K562 (cell line): Measurements from ENCODE around the gene DDIT3. TPM values are rescaled to one million over a fixed set of nuclear protein-coding genes. Genes with fewer than 3 reads are reported as not detected.

Source experiments
- AFF4 ChIP-seq: sonication (generic); formaldehyde crosslinking; IDR thresholded peaks from 2 replicates; pipeline ENCODE4 v1.8.0; 2023; ENCODE audit warnings: mild to moderate bottlenecking, missing genetic modification reagents
- ARHGAP35 ChIP-seq: fragments of 450-650 bp; IDR thresholded peaks from 2 replicates; pipeline ENCODE4 v1.6.1; 2018; ENCODE audit not compliant: partially characterized antibody
- BRCA1 ChIP-seq, 2 experiments: fragments of 450-650 bp in 1 of 2; sonication (generic) in 1 of 2; formaldehyde crosslinking in 1 of 2; IDR thresholded peaks; 2 replicates each; pipeline versions ENCODE4 v1.5.0 to v1.6.1; 2017 to 2020; ENCODE audit warnings: mild to moderate bottlenecking in 1 of 2, missing genetic modification reagents in 1 of 2
- CBX8 ChIP-seq: fragments of 200-600 bp; sonication (generic); IDR thresholded peaks from 2 replicates; pipeline ENCODE4 v1.6.1; 2012; ENCODE audit warnings: borderline replicate concordance, mixed run types, low read depth, mild to moderate bottlenecking, moderate library complexity, mixed read lengths, low read length, control low read depth, inconsistent platforms; ENCODE audit not compliant: poor library complexity, severe bottlenecking; ENCODE audit errors: extremely low read depth
- ESRRB ChIP-seq: fragments of 250-450 bp; sonication (Bioruptor Pico); IDR thresholded peaks from 2 replicates; pipeline ENCODE4 v1.5.0; 2020; ENCODE audit warnings: mild to moderate bottlenecking, moderate library complexity, borderline replicate concordance
- FOXA3 ChIP-seq, 2 experiments: fragments of 450-650 bp in 1 of 2; sonication (generic) in 1 of 2; formaldehyde crosslinking; IDR thresholded peaks in 1 of 2; conservative IDR thresholded peaks in 1 of 2; 2 replicates each; pipeline versions ENCODE4 v1.4.0 to v1.8.0; 2020 to 2022; ENCODE audit warnings: mild to moderate bottlenecking in 2 of 2, missing genetic modification reagents in 1 of 2
- HMG20A ChIP-seq: fragments of 450-650 bp; formaldehyde crosslinking; conservative IDR thresholded peaks from 2 replicates; pipeline ENCODE4 v1.4.0; 2020; ENCODE audit warnings: mild to moderate bottlenecking, mixed read lengths
- LEF1 ChIP-seq: fragments of 450-650 bp; IDR thresholded peaks from 2 replicates; pipeline ENCODE4 v1.6.1; 2016; ENCODE audit warnings: mild to moderate bottlenecking
- NFXL1 ChIP-seq: fragments of 450-650 bp; formaldehyde crosslinking; IDR thresholded peaks from 2 replicates; pipeline ENCODE4 v1.4.0; 2021; ENCODE audit warnings: mild to moderate bottlenecking
- POLR2A ChIP-seq: fragments of 450-650 bp; conservative IDR thresholded peaks from 2 replicates; pipeline ENCODE4 v1.6.1; 2016
- POLR2AphosphoS5 ChIP-seq: IDR thresholded peaks from 2 replicates; pipeline ENCODE4 v1.6.1; 2011; ENCODE audit warnings: mild to moderate bottlenecking, low read depth, low read length, moderate library complexity; ENCODE audit not compliant: control insufficient read depth, insufficient read depth
- POLR2G ChIP-seq: fragments of 200-400 bp; formaldehyde crosslinking; IDR thresholded peaks from 2 replicates; pipeline ENCODE4 v1.6.1; 2017; ENCODE audit warnings: low read depth, mild to moderate bottlenecking, antibody characterized with exemption, low read length, moderate library complexity
- SIN3A ChIP-seq, 2 experiments: fragments of 150-350 bp in 1 of 2; IDR thresholded peaks; 2 replicates each; pipeline ENCODE4 v1.6.1; 2011 to 2016; ENCODE audit warnings: borderline replicate concordance in 2 of 2, low read depth in 2 of 2, low read length in 2 of 2, mild to moderate bottlenecking in 2 of 2, moderate library complexity in 2 of 2; ENCODE audit not compliant: control insufficient read depth in 1 of 2
- SMAD2 ChIP-seq: fragments of 150-350 bp; IDR thresholded peaks from 2 replicates; pipeline ENCODE4 v1.6.1; 2014; ENCODE audit warnings: low read depth, mild to moderate bottlenecking, low read length
- SOX6 ChIP-seq: fragments of 450-650 bp; IDR thresholded peaks from 2 replicates; pipeline ENCODE4 v1.6.1; 2014; ENCODE audit warnings: mild to moderate bottlenecking
- THRAP3 ChIP-seq: fragments of 450-650 bp; IDR thresholded peaks from 2 replicates; pipeline ENCODE4 v1.6.1; 2016; ENCODE audit warnings: mild to moderate bottlenecking, inconsistent platforms, borderline replicate concordance
- ZFP1 ChIP-seq: fragments of 450-650 bp; formaldehyde crosslinking; IDR thresholded peaks from 2 replicates; pipeline ENCODE4 v1.4.0; 2020; ENCODE audit warnings: mild to moderate bottlenecking, mixed read lengths
- ZNF75A ChIP-seq: fragments of 450-650 bp; formaldehyde crosslinking; IDR thresholded peaks from 2 replicates; pipeline ENCODE4 v1.4.0; 2020; ENCODE audit warnings: mild to moderate bottlenecking
- polyA plus RNA-seq, 8 experiments: library from polyadenylated mRNA; depleted of rRNA in 4 of 8; stranded (reverse) in 5 of 8; unstranded in 3 of 8; fragments of >200 nt; fragmentation: Nextera tagmentation in 2 of 8; fragmentation: Illumina TruSeq in 1 of 8; extraction: Ambion mirVana in 2 of 8; extraction: Trizol in 1 of 8; gene quantifications; 2 replicates each; pipeline versions ENCODE4 v1.2.1 to v1.2.3, GENCODE V29; 2011 to 2014; ENCODE audit warnings: inconsistent platforms in 1 of 8, missing spikeins in 1 of 8
- total RNA-seq, 7 experiments: library from RNA; depleted of rRNA in 6 of 7; stranded (reverse); fragments of >200 nt in 6 of 7; fragmentation: Illumina TruSeq in 2 of 7; extraction: Trizol in 2 of 7; gene quantifications; 2 replicates each; pipeline versions ENCODE4 v1.2.1 to v1.2.3, GENCODE V29; 2011 to 2021; ENCODE audit warnings: low replicate concordance in 1 of 7
- TF ChIP-seq, protein P1 (sequence below): fragments of 450-650 bp; formaldehyde crosslinking; IDR thresholded peaks from 2 replicates; pipeline ENCODE4 v1.4.0; 2022; ENCODE audit warnings: missing genetic modification characterization
- TF ChIP-seq, protein P2 (sequence below): fragments of 450-650 bp; formaldehyde crosslinking; conservative IDR thresholded peaks from 2 replicates; pipeline ENCODE4 v1.4.0; 2022; ENCODE audit warnings: mild to moderate bottlenecking, missing genetic modification characterization

DDIT3 gene
- total and polyA plus RNA-seq, 9 of the 15 experiments (the other 6 are each of a cell fraction or from before 2014, with no cell fraction given): 59.1 to 272 (median 89.9) TPM

DNA sequence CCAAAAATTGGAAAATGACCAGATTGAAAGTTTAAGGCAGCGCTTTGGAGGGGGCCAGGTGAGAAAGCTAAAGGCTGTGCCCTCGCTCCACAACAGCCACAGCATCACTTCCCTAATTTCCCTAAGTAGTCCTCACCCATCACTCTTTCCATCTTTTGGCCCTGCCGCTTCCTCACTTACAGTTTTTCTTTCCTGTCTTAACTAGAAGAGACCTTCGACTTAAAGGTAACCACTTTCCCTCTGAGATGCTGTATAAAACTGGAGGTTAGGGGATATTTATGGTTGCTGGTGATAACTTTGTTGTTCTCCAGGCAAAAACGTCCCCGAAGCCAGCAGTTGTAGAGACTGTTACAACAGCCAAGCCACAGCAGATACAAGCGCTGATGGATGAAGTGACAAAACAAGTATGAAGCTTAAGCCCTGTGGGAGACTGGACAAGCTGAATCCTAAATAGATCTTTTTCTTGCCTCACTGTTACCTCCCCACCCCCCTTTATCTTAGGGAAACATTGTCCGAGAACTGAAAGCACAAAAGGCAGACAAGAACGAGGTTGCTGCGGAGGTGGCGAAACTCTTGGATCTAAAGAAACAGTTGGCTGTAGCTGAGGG is 4.3 kb downstream of the DDIT3 start (continued):
- TF ChIP-seq HMG20A (CRISPR knock-in tag): 0 out of 2 replicates have a peak, but pooled peaks have one; percentile 17
- peak; percentile 63 for TF ChIP-seq ARHGAP35
- peak; percentile 59; the same call in 1 of the 2 replicates for TF ChIP-seq ZNF75A
- TF ChIP-seq THRAP3: peak; percentile 86; the same call in 1 of the 2 replicates
- TF ChIP-seq, protein P1, sequence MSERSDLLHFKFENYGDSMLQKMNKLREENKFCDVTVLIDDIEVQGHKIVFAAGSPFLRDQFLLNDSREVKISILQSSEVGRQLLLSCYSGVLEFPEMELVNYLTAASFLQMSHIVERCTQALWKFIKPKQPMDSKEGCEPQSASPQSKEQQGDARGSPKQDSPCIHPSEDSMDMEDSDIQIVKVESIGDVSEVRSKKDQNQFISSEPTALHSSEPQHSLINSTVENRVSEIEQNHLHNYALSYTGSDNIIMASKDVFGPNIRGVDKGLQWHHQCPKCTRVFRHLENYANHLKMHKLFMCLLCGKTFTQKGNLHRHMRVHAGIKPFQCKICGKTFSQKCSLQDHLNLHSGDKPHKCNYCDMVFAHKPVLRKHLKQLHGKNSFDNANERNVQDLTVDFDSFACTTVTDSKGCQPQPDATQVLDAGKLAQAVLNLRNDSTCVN: peak; percentile 91
- peak; percentile 78 for TF ChIP-seq POLR2A
- TF ChIP-seq FOXA3 (CRISPR knock-in tag; conservative IDR thresholded peaks at IDR 0.05 in 1 of 2, IDR thresholded peaks at IDR 0.05 in 1 of 2): 0 out of 4 replicates have a peak, but pooled peaks of 1 of the 2 experiments have one; percentile 23
- TF ChIP-seq BRCA1 (IDR thresholded peaks at IDR 0.05): no peak
- no peak for TF ChIP-seq BRCA1 (CRISPR knock-in tag; IDR thresholded peaks at IDR 0.05)
- TF ChIP-seq POLR2AphosphoS5: peak; percentile 15
- TF ChIP-seq SMAD2: no peak
- TF ChIP-seq CBX8: no peak
- TF ChIP-seq LEF1: 0 out of 2 replicates have a peak, but pooled peaks have one; percentile 16
- TF ChIP-seq POLR2G: peak; percentile 27
- TF ChIP-seq ZFP1: peak; percentile 28; the same call in 1 of the 2 replicates
- TF ChIP-seq AFF4 (CRISPR knock-in tag): peak; percentile 80
- TF ChIP-seq ESRRB: no peak
- TF ChIP-seq NFXL1 (CRISPR knock-in tag): 0 out of 2 replicates have a peak, but pooled peaks have one; percentile 34
- TF ChIP-seq SOX6: 0 out of 2 replicates have a peak, but pooled peaks have one; percentile 28
- TF ChIP-seq, protein P2, sequence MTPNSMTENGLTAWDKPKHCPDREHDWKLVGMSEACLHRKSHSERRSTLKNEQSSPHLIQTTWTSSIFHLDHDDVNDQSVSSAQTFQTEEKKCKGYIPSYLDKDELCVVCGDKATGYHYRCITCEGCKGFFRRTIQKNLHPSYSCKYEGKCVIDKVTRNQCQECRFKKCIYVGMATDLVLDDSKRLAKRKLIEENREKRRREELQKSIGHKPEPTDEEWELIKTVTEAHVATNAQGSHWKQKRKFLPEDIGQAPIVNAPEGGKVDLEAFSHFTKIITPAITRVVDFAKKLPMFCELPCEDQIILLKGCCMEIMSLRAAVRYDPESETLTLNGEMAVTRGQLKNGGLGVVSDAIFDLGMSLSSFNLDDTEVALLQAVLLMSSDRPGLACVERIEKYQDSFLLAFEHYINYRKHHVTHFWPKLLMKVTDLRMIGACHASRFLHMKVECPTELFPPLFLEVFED (CRISPR knock-in tag): peak; percentile 96
- TF ChIP-seq SIN3A (IDR thresholded peaks at IDR 0.05; ENCODE audit: borderline replicate concordance in 2 of 2, control insufficient read depth in 1 of 2, low read depth in 2 of 2, low read length in 2 of 2): peak in 1 of 2 experiments; percentile 47; a peak in 1 of 4 replicates
